ENCODE data around the gene STAP1. TPM values are rescaled to one million over a fixed set of nuclear protein-coding genes. Genes with fewer than 3 reads are reported as not detected.
A peak's percentile ranks its signal among the peaks of the same experiment; 100 is the strongest.
"Not testable (repeated sequence)": the region's sequence is repeated elsewhere in the genome, so short reads cannot be mapped to it uniquely, and the experiment has no call there.

Gene STAP1
- total RNA-seq, 1 experiment from 2014 or later = not detected

GRCh38 chr4:67522851-67523671 lies 35.5 kb upstream of the STAP1 start (continued):
- TF ChIP-seq RORB (CRISPR knock-in tag; IDR thresholded peaks at IDR 0.05) (no peak), ARID4B (CRISPR knock-in tag; IDR thresholded peaks at IDR 0.05; ENCODE audit: borderline replicate concordance) (no peak), ZNF138 (CRISPR knock-in tag; conservative IDR thresholded peaks at IDR 0.05) (no peak)

DNA sequence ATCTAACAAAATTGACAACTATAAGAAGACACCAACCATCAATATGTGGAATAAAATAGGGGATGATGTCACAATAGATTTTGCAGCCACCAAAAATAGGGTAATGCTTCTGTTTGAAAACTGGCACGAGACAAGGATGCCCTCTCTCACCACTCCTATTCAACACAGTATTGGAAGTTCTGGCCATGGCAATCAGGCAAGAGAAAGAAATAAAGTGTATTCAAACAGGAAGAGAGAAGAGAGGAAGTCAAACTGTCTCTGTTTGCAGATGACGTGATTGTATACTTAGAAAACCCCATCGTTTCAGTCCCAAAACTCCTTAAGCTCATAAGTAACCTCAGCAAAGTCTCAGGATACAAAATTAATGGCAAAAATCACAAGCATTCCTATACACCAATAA lies 34.4 kb upstream of the STAP1 start:
- H3K27ac Mint-ChIP-seq; ATAC-seq; H3K27me3 Mint-ChIP-seq (ENCODE audit: low read depth); CTCF ChIA-PET; DNase-seq (ENCODE audit: low spot score); H3K36me3 Mint-ChIP-seq; H3K4me3 Mint-ChIP-seq; H3K9me3 Mint-ChIP-seq; POLR2A ChIA-PET; H3K4me1 Mint-ChIP-seq: not testable (repeated sequence)

DNA sequence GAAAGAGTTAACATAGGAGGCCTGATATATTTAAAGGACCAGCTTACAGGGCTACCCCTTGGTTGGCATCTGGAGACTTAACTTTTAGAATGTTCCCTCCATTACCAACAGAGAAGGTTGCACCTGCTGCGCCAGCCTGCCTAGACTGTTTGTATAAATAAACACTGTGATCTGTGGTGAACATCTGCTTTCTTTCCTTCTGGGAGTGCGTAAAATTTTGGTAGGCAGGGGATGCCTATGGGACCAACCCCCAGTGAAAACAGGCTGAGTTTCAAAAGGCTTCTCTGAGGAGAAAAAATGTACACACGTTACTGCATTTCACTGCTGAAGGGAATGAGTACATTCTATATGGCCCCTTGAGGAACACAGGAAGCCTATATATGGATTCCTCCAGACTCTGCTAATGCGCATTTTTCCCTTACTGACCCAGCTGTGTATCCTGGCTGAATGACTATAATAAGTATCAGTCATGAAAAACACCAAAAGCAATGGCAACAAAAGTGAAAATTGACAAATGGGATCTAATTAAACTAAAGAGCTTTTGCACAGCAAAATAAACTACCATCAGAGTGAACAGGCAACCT lies 27.1 kb upstream of the STAP1 start:
- Mint-ChIP-seq H3K27ac (peak overlapping the region; percentile 76; the same call in 1 of the 2 replicates), H3K4me3 (no peak overlapping the region), H3K9me3 (peaks cover 7% of the 10 kb centered on the region), H3K4me1 (peaks cover 8% of the 10 kb centered on the region), H3K36me3 (peaks cover 57% of the 10 kb centered on the region), H3K27me3 (ENCODE audit: low read depth) (no peaks in the 10 kb centered on the region)
- ATAC-seq = no peak
- DNase-seq (ENCODE audit: low spot score) = no peak
- ChIA-PET CTCF (no interaction called here), POLR2A (no interaction called here)
- TF ChIP-seq STAT6 (CRISPR knock-in tag; conservative IDR thresholded peaks at IDR 0.05; ENCODE audit: low read depth) (no peak), MAX (CRISPR knock-in tag; IDR thresholded peaks at IDR 0.05) (no peak), MXD4 (CRISPR knock-in tag; IDR thresholded peaks at IDR 0.05; ENCODE audit: borderline replicate concordance) (no peak), IRF2 (CRISPR knock-in tag; IDR thresholded peaks at IDR 0.05; ENCODE audit: borderline replicate concordance, low read depth) (no peak), TEAD1 (CRISPR knock-in tag; IDR thresholded peaks at IDR 0.05) (no peak), KAT7 (CRISPR knock-in tag; IDR thresholded peaks at IDR 0.05; ENCODE audit: borderline replicate concordance) (no peak), NR2C2 (CRISPR knock-in tag; IDR thresholded peaks at IDR 0.05) (no peak), NR3C1 (CRISPR knock-in tag; conservative IDR thresholded peaks at IDR 0.05; ENCODE audit: low read depth) (no peak), AFF4 (CRISPR knock-in tag; IDR thresholded peaks at IDR 0.05; ENCODE audit: borderline replicate concordance) (no peak), FOXK1 (CRISPR knock-in tag; IDR thresholded peaks at IDR 0.05) (no peak), TP53 (CRISPR knock-in tag; IDR thresholded peaks at IDR 0.05) (no peak), E2F5 (CRISPR knock-in tag; IDR thresholded peaks at IDR 0.05) (no peak)
- TF ChIP-seq, protein P1, sequence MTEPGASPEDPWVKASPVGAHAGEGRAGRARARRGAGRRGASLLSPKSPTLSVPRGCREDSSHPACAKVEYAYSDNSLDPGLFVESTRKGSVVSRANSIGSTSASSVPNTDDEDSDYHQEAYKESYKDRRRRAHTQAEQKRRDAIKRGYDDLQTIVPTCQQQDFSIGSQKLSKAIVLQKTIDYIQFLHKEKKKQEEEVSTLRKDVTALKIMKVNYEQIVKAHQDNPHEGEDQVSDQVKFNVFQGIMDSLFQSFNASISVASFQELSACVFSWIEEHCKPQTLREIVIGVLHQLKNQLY (CRISPR knock-in tag; IDR thresholded peaks at IDR 0.05) = no peak
- TF ChIP-seq, protein P2, sequence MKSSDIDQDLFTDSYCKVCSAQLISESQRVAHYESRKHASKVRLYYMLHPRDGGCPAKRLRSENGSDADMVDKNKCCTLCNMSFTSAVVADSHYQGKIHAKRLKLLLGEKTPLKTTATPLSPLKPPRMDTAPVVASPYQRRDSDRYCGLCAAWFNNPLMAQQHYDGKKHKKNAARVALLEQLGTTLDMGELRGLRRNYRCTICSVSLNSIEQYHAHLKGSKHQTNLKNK (CRISPR knock-in tag; IDR thresholded peaks at IDR 0.05) = no peak
